OCI-LY1 (cell line): ENCODE data around the gene GAK.

Experiments
- H2AFZ ChIP-seq: fragments of 200-600 bp; sonication (generic), shearing (Covaris generic); 2 replicates; pipeline ENCODE4 v1.6.0; 2014; ENCODE audit warnings: antibody characterized with exemption, mild to moderate bottlenecking, low read length
- H3F3A ChIP-seq: fragments of 200-600 bp; sonication (generic), shearing (Covaris generic); 2 replicates; pipeline ENCODE4 v1.6.0; 2014; ENCODE audit warnings: mild to moderate bottlenecking, antibody characterized with exemption, low read length, moderate library complexity; ENCODE audit not compliant: insufficient read depth
- H3K27ac ChIP-seq: fragments of 200-600 bp; sonication (generic); 2 replicates; pipeline ENCODE4 v1.5.1; 2014; ENCODE audit warnings: low read length, mixed run types, mild to moderate bottlenecking, low read depth; ENCODE audit not compliant: poor library complexity, severe bottlenecking
- H3K27me3 ChIP-seq: fragments of 200-600 bp; sonication (generic); 2 replicates; pipeline ENCODE4 v1.6.0; 2014; ENCODE audit warnings: antibody characterized with exemption, mild to moderate bottlenecking, low read length, moderate library complexity; ENCODE audit not compliant: insufficient read depth
- H3K36me3 ChIP-seq: fragments of 200-600 bp; sonication (generic); 2 replicates; pipeline ENCODE4 v1.6.1; 2014; ENCODE audit warnings: mild to moderate bottlenecking, antibody characterized with exemption, low read length, moderate library complexity, mixed read lengths; ENCODE audit not compliant: insufficient read depth
- H3K4me1 ChIP-seq: fragments of 200-600 bp; sonication (generic); 2 replicates; pipeline ENCODE4 v1.5.1; 2014; ENCODE audit warnings: mild to moderate bottlenecking, low read length, moderate library complexity; ENCODE audit not compliant: insufficient read depth, severe bottlenecking
- H3K4me2 ChIP-seq: fragments of 200-600 bp; sonication (generic), shearing (Covaris generic); 2 replicates; pipeline ENCODE4 v1.6.1; 2014; ENCODE audit warnings: low read length
- H3K4me3 ChIP-seq: fragments of 200-600 bp; sonication (generic); 2 replicates; pipeline ENCODE4 v1.5.1; 2014; ENCODE audit warnings: low read length, low read depth, mild to moderate bottlenecking, mixed read lengths; ENCODE audit not compliant: poor library complexity, severe bottlenecking
- H3K79me2 ChIP-seq: fragments of 200-600 bp; shearing (Covaris generic); 2 replicates; pipeline ENCODE4 v1.6.1; 2016; ENCODE audit warnings: mixed run types, low read length, mixed read lengths; ENCODE audit not compliant: insufficient read depth
- H3K9ac ChIP-seq: fragments of 200-600 bp; sonication (generic), shearing (Covaris generic); 2 replicates; pipeline ENCODE4 v1.6.1; 2014; ENCODE audit warnings: mild to moderate bottlenecking, low read length, mixed read lengths
- H3K9me2 ChIP-seq: fragments of 200-600 bp; sonication (generic), shearing (Covaris generic); 2 replicates; pipeline ENCODE4 v1.6.1; 2014; ENCODE audit warnings: low read depth, mild to moderate bottlenecking, low read length, mixed read lengths
- H3K9me3 ChIP-seq: fragments of 200-600 bp; shearing (Covaris generic); 2 replicates; pipeline ENCODE4 v1.6.1; 2014; ENCODE audit warnings: low read length, mixed read lengths
- H4K20me1 ChIP-seq: fragments of 200-600 bp; sonication (generic), shearing (Covaris generic); 2 replicates; pipeline ENCODE4 v1.6.0; 2016; ENCODE audit warnings: mild to moderate bottlenecking, low read length; ENCODE audit not compliant: insufficient read depth
- EZH2 ChIP-seq: fragments of 200-600 bp; sonication (generic), shearing (Covaris generic); IDR thresholded peaks from 2 replicates; pipeline ENCODE4 v1.8.0; 2017; ENCODE audit warnings: borderline replicate concordance, mixed run types, mild to moderate bottlenecking, antibody characterized with exemption, low read length, moderate library complexity, mixed read lengths
- TF ChIP-seq, protein P1 (sequence below): fragments of 200-600 bp; sonication (generic), shearing (Covaris generic); IDR thresholded peaks from 2 replicates; pipeline ENCODE4 v1.5.1; 2017; ENCODE audit warnings: mild to moderate bottlenecking, antibody characterized with exemption, low read length, moderate library complexity, mixed read lengths

Gene GAK

DNA sequence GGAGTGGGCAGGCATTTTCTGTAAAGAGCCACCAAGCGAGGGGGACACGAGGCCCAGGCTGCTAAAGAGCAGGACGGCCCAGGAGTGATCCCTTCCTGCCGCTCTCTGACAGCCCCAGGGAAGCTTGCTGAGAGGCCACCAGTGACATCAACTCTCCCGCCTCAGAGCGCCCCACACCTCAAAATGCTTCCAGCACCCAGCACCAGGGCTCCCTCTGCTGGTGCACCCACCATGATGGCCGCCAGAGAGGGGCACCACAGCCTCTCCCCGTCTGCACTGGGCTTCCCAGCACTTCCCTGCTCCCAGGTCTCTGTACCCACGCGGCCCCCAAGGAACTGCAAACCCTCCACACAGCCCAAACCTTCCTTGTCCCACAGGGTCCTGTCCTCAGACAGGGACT is 40.4 kb downstream of the GAK start:
- H3K27me3 ChIP-seq = no peaks in the 10 kb centered on the region
- no peak overlapping the region for H3K27ac ChIP-seq
- H3K4me1 ChIP-seq = no peaks in the 10 kb centered on the region
- H3K9ac ChIP-seq = no peak overlapping the region
- no peak overlapping the region for H3K4me3 ChIP-seq
- H2AFZ ChIP-seq = no peak overlapping the region
- TF ChIP-seq, protein P1, sequence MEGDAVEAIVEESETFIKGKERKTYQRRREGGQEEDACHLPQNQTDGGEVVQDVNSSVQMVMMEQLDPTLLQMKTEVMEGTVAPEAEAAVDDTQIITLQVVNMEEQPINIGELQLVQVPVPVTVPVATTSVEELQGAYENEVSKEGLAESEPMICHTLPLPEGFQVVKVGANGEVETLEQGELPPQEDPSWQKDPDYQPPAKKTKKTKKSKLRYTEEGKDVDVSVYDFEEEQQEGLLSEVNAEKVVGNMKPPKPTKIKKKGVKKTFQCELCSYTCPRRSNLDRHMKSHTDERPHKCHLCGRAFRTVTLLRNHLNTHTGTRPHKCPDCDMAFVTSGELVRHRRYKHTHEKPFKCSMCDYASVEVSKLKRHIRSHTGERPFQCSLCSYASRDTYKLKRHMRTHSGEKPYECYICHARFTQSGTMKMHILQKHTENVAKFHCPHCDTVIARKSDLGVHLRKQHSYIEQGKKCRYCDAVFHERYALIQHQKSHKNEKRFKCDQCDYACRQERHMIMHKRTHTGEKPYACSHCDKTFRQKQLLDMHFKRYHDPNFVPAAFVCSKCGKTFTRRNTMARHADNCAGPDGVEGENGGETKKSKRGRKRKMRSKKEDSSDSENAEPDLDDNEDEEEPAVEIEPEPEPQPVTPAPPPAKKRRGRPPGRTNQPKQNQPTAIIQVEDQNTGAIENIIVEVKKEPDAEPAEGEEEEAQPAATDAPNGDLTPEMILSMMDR = peak; percentile 16; the same call in 1 of the 2 replicates
- no peak for TF ChIP-seq EZH2
- H3K9me2 ChIP-seq = no peaks in the 10 kb centered on the region
- H3K79me2 ChIP-seq = no peaks in the 10 kb centered on the region
- H3K36me3 ChIP-seq = no peaks in the 10 kb centered on the region
- no peaks in the 10 kb centered on the region for H3F3A ChIP-seq
- no peaks in the 10 kb centered on the region for H3K9me3 ChIP-seq
- H4K20me1 ChIP-seq = no peaks in the 10 kb centered on the region
- H3K4me2 ChIP-seq = no peak overlapping the region

DNA sequence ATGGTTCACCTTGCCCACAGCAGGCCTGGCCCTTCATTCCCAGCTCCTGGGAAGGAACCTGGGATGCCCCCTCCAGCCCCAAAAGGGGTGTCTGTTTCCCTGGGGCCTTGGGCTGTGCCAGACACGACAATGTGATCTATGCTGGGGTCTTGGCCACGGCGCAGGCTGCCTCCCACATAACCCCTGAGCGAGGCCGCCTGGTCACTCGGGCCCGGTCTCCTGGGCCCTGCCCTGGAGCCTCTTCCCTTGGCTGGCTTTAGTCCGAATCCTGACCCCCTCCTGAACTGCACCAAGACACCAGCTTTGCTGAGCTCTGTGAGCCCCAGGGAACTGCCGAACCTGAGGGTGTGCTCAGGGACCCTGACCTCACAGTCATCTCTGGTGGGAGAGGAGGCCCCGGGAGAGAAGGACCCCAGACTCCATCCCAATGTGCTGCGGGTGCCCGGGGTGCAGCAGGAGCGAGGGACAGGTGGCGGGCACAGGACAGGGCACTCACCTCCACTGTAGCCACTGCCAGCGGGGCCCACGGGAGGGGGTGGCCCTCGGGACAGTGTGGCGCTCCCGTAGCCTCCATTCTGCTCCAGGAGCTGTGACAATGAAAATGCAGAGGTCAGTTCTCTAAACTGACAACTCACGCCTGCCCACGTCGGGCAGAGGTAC is 42.0 kb downstream of the GAK start:
- H3K79me2 ChIP-seq = no peaks in the 10 kb centered on the region
- no peak overlapping the region for H3K4me2 ChIP-seq
- no peaks in the 10 kb centered on the region for H3F3A ChIP-seq
- H3K9ac ChIP-seq = no peak overlapping the region
- H3K36me3 ChIP-seq = no peaks in the 10 kb centered on the region
- H3K9me2 ChIP-seq = no peaks in the 10 kb centered on the region
- H3K4me3 ChIP-seq = no peak overlapping the region
- H3K9me3 ChIP-seq = no peaks in the 10 kb centered on the region
- H3K27ac ChIP-seq = no peak overlapping the region
- no peaks in the 10 kb centered on the region for H4K20me1 ChIP-seq
- H2AFZ ChIP-seq = no peak overlapping the region
- no peaks in the 10 kb centered on the region for H3K4me1 ChIP-seq
- H3K27me3 ChIP-seq = no peaks in the 10 kb centered on the region
- TF ChIP-seq, protein P1 = no peak
- no peak for TF ChIP-seq EZH2

DNA sequence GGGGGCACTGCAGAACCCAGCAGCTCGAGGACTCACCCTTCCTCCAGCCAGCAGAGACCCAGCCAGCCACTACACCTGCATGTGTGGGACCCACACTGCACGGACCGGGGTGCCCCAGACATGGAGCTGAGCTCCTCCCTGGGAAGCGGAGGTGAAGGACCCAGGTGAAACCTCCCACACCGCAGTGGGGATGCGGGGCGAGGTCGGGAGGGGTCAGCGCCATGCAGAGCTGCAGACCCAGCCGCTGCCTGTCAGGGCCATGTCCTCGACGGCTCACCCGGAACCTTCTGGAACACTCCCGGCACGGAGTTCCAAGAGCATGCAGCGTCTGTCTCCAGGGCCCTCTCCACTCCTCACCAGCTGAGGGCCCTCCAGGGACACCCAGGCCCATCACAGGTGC is 42.6 kb downstream of the GAK start:
- H2AFZ ChIP-seq = no peak overlapping the region
- no peaks in the 10 kb centered on the region for H4K20me1 ChIP-seq
- H3K27ac ChIP-seq = no peak overlapping the region
- H3K4me1 ChIP-seq = no peaks in the 10 kb centered on the region
- no peaks in the 10 kb centered on the region for H3K9me3 ChIP-seq
- no peaks in the 10 kb centered on the region for H3K27me3 ChIP-seq
- no peak for TF ChIP-seq EZH2
- TF ChIP-seq, protein P1 = no peak
- H3K4me3 ChIP-seq = no peak overlapping the region
- no peak overlapping the region for H3K9ac ChIP-seq
- H3K79me2 ChIP-seq = no peaks in the 10 kb centered on the region
- no peaks in the 10 kb centered on the region for H3K9me2 ChIP-seq
- H3K4me2 ChIP-seq = no peak overlapping the region
- no peaks in the 10 kb centered on the region for H3K36me3 ChIP-seq
- H3F3A ChIP-seq = no peaks in the 10 kb centered on the region
